Body of pancreas (tissue), 4 donors: ENCODE results near the gene SMIM13. TPM values are rescaled to one million over a fixed set of nuclear protein-coding genes. Genes with fewer than 3 reads are reported as not detected.

Experiments used
- ATAC-seq: fragments of 150-250 bp; one replicate; pipeline ENCODE4 v1.9.1; 2016
- DNase-seq, 4 donors: peaks; one replicate each; pipeline ENCODE4 v3.0.0-alpha.2; 2019
- H3K27ac ChIP-seq, 4 donors: fragments of 200-600 bp; sonication (generic); 1 replicate in 3 of 4; 2 replicates in 1 of 4; pipeline versions ENCODE4 v1.5.1 to v1.6.1; 2016 to 2019; ENCODE audit warnings: mild to moderate bottlenecking in 1 of 4, mixed read lengths in 1 of 4, moderate library complexity in 1 of 4
- H3K27me3 ChIP-seq, 2 donors: fragments of 200-600 bp; sonication (generic); one replicate each; pipeline ENCODE4 v1.6.0; 2016; ENCODE audit warnings: mild to moderate bottlenecking in 1 of 2
- H3K36me3 ChIP-seq, 2 donors: fragments of 200-600 bp; sonication (generic); replicated peaks in 1 of 2; 2 replicates each; pipeline ENCODE4 v1.5.1; 2016; ENCODE audit warnings: low read depth in 2 of 2; ENCODE audit not compliant: insufficient read depth in 1 of 2
- H3K4me1 ChIP-seq: fragments of 200-600 bp; sonication (generic); one replicate; pipeline ENCODE4 v1.6.0; 2016
- H3K4me3 ChIP-seq, 2 donors: fragments of 200-600 bp; sonication (generic); 1 replicate in 1 of 2; 2 replicates in 1 of 2; pipeline ENCODE4 v1.5.1; 2016 to 2019
- H3K9me3 ChIP-seq, 3 donors: fragments of 200-600 bp; sonication (generic); 1 replicate in 2 of 3; 2 replicates in 1 of 3; pipeline ENCODE4 v1.5.1; 2016
- POLR2A ChIP-seq, 3 donors: fragments of 450-650 bp; IDR thresholded peaks; one replicate each; pipeline ENCODE4 v1.6.1; 2016; ENCODE audit warnings: antibody characterized with exemption in 3 of 3, mild to moderate bottlenecking in 2 of 3
- WGBS, 2 donors: methylation state at CpG; one replicate each; pipeline ENCODE4 v1.1.5; 2017; 5-methylcytosine and 5-hydroxymethylcytosine counted together
- intact Hi-C: fragments of 100-400 bp; cut with DNase I; formaldehyde crosslinking; loops from one replicate; pipeline ENCODE4 v1.15.1; 2023
- total RNA-seq, 2 donors: library from RNA; depleted of rRNA; stranded (reverse); fragments of >200 nt; gene quantifications; one replicate each; pipeline ENCODE4 v1.1.0, GENCODE V29; 2016
- TF ChIP-seq, protein P1 (sequence below), 7 experiments: fragments of 450-650 bp in 4 of 7; fragments of 200-600 bp in 3 of 7; sonication (generic) in 3 of 7; IDR thresholded peaks; one replicate each; pipeline ENCODE4 v1.5.1; 2016 to 2019; ENCODE audit warnings: antibody characterized with exemption in 7 of 7

The SMIM13 gene
- total RNA-seq, 2 donors from 2014 or later: 4.4 to 5.6 TPM

DNA sequence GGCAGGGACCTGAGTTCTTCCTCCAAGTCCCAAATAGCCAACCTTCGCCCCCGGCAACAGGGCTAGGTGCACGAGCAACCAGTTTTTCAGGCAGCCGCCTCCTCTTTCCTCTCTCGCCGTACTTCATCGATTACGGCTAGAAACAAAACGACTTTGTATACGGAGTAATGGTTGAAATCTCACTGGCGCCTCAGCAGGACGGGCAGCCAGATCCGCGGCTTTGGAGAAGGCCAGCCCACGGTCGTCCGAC, 333 bp upstream of the SMIM13 start:
- DNase-seq (no peak), ATAC-seq (peak; percentile 24)
- TF ChIP-seq, protein P1, sequence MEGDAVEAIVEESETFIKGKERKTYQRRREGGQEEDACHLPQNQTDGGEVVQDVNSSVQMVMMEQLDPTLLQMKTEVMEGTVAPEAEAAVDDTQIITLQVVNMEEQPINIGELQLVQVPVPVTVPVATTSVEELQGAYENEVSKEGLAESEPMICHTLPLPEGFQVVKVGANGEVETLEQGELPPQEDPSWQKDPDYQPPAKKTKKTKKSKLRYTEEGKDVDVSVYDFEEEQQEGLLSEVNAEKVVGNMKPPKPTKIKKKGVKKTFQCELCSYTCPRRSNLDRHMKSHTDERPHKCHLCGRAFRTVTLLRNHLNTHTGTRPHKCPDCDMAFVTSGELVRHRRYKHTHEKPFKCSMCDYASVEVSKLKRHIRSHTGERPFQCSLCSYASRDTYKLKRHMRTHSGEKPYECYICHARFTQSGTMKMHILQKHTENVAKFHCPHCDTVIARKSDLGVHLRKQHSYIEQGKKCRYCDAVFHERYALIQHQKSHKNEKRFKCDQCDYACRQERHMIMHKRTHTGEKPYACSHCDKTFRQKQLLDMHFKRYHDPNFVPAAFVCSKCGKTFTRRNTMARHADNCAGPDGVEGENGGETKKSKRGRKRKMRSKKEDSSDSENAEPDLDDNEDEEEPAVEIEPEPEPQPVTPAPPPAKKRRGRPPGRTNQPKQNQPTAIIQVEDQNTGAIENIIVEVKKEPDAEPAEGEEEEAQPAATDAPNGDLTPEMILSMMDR (IDR thresholded peaks at IDR 0.05): no peak
- TF ChIP-seq POLR2A (IDR thresholded peaks at IDR 0.05): no peak
- H3K9me3 ChIP-seq: no peaks in the 10 kb centered on the region
- H3K36me3 ChIP-seq: no peaks in the 10 kb centered on the region
- peak overlapping the region; percentile 93 to 95 (median 94) for H3K27ac ChIP-seq
- H3K4me3 ChIP-seq: peak overlapping the region in 1 of 2 donors; percentile 95
- WGBS, 2 donors: 0% methylated on average over 8 to 17 of the region's 17 CpGs
- H3K27me3 ChIP-seq: no peaks in the 10 kb centered on the region
- intact Hi-C loops: no loop called here
- peaks cover 23% of the 10 kb centered on the region for H3K4me1 ChIP-seq

DNA sequence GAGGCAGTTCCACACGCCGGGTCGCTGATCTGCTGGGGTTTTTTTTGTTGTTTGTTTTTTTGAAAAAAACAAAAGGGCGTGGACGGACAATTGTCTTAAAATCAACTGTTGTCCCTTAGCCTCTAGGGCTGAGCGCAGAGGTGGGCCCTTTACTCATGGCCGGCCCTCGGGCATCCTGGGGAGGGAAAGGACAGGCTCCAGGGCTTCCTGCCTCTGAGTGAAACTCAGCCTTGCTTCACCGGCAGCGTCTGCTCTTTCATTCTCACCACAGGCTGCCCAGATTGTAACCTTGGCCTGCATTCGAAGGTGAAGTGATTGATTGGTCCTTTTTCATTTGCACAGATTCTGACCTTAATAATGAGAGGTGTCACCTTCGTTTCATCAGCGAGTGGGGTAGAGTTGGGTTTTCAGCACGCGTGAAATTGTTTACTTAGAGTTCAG, 797 bp downstream of the SMIM13 start:
- DNase-seq (peak; percentile 42 to 58 (median 52)), ATAC-seq (peak; percentile 15)
- H3K36me3 ChIP-seq: no peaks in the 10 kb centered on the region
- peak overlapping the region; percentile 93 to 95 (median 94) for H3K27ac ChIP-seq
- WGBS, 2 donors: 0% methylated on average over 15 of the region's 15 CpGs
- H3K27me3 ChIP-seq: no peaks in the 10 kb centered on the region
- intact Hi-C loops: no loop called here
- no peaks in the 10 kb centered on the region for H3K9me3 ChIP-seq
- H3K4me1 ChIP-seq: peaks cover 23% of the 10 kb centered on the region
- no peak for TF ChIP-seq POLR2A (IDR thresholded peaks at IDR 0.05)
- TF ChIP-seq, protein P1 (IDR thresholded peaks at IDR 0.05): no peak
- peak overlapping the region; percentile 73 to 95 for H3K4me3 ChIP-seq

DNA sequence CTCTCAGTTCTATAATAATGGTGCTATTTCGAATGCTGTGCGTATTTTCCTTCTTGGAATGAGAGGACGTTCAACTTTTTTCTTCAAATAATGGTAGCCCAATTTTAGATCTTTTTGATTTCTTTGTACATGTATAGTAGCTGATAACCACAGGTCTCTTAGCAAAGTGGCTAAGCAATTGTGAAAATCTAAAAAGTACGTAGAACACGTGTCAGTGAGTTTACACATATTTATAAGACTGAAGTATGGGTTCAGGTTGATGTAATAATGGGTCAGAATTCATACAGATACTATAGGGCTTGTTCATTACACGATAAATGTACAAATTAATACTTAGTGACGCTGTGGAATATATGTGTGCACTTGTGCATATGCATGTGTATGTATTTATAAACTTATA, 1.3 kb downstream of the SMIM13 start:
- peak overlapping the region in 2 of 4 donors; percentile 93 to 95 for H3K27ac ChIP-seq
- WGBS, 2 donors: 34 to 37% methylated on average over 7 of the region's 7 CpGs
- intact Hi-C loops: no loop called here

DNA sequence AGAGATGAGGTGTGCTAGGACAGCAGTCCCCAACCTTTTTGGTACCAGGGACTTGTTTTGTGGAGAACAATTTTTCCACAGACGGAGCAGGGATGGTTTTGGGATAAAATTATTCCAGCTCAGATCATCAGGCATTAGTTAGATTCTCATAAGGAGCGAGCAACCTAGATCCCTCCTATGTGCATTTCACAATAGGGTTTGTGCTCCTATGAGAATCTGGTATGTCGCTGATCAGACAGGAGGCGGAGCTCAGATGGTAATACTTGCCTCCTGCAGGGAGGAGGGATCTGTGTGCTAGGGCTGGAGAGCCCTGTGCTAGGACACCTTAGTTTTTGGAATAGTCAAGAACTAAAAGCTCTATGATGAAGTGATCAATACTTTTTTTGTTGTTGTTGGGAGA, 2.5 kb downstream of the SMIM13 start:
- no peak overlapping the region for H3K27ac ChIP-seq
- intact Hi-C loops: no loop called here
- peaks cover 23% of the 10 kb centered on the region for H3K4me1 ChIP-seq
- 63 to 65% methylated on average over 2 to 4 of the region's 4 CpGs for WGBS, 2 donors
- DNase-seq (peak; percentile 16 to 34 (median 25)), ATAC-seq (no peak)
- H3K9me3 ChIP-seq: no peaks in the 10 kb centered on the region
- no peaks in the 10 kb centered on the region for H3K36me3 ChIP-seq
- TF ChIP-seq, protein P1 (IDR thresholded peaks at IDR 0.05): no peak
- TF ChIP-seq POLR2A (IDR thresholded peaks at IDR 0.05): no peak
- H3K4me3 ChIP-seq: no peak overlapping the region
- H3K27me3 ChIP-seq: no peaks in the 10 kb centered on the region

More for the DNA sequence above, 1.3 kb downstream of the SMIM13 start:
- H3K9me3 ChIP-seq: no peaks in the 10 kb centered on the region
- peaks cover 23% of the 10 kb centered on the region for H3K4me1 ChIP-seq
- no peaks in the 10 kb centered on the region for H3K27me3 ChIP-seq
- H3K4me3 ChIP-seq: no peak overlapping the region
- no peaks in the 10 kb centered on the region for H3K36me3 ChIP-seq
- DNase-seq (no peak), ATAC-seq (no peak)
- TF ChIP-seq, protein P1 (IDR thresholded peaks at IDR 0.05): no peak
- TF ChIP-seq POLR2A (IDR thresholded peaks at IDR 0.05): no peak

DNA sequence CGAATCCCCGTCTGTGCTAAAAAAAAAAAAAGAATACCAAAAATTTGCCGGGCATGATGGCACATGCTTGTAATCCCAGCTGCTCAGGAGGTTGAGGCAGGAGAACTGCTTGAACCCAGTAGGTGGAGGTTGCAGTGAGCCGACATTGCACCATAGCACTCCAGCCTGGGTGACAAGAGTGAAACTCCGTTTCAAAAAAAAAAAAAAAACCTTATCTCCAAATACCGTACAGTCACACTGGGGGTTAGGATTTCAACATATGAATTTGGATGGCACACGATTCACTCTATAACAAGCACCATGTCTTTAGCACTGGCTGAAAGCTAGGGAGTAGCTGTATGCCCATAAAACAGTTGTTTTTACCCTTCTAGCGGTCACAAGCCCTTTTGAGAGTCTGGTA, 3.8 kb downstream of the SMIM13 start:
- no peak for TF ChIP-seq POLR2A (IDR thresholded peaks at IDR 0.05)
- TF ChIP-seq, protein P1 (IDR thresholded peaks at IDR 0.05): no peak
- DNase-seq (no peak), ATAC-seq (no peak)
- Histone ChIP-seq H3K27me3 (no peaks in the 10 kb centered on the region), H3K4me1 (peaks cover 21% of the 10 kb centered on the region), H3K27ac (no peak overlapping the region), H3K36me3 (no peaks in the 10 kb centered on the region), H3K9me3 (no peaks in the 10 kb centered on the region), H3K4me3 (no peak overlapping the region)
- intact Hi-C loops: no loop called here
- 83 to 87% methylated on average over 8 of the region's 8 CpGs for WGBS, 2 donors
